Stimulated activated CD8-positive, alpha-beta memory T cell treated with anti-CD3 and anti-CD28 coated beads, Interleukin-15, amount 100 ng/mL, for 24 hours (primary cell): ENCODE results near the gene SLC12A2.

Experiments
- DNase-seq: peaks from one replicate; pipeline ENCODE4 v3.0.0-alpha.2; 2020; ENCODE audit warnings: low read depth

The SLC12A2 gene

DNA sequence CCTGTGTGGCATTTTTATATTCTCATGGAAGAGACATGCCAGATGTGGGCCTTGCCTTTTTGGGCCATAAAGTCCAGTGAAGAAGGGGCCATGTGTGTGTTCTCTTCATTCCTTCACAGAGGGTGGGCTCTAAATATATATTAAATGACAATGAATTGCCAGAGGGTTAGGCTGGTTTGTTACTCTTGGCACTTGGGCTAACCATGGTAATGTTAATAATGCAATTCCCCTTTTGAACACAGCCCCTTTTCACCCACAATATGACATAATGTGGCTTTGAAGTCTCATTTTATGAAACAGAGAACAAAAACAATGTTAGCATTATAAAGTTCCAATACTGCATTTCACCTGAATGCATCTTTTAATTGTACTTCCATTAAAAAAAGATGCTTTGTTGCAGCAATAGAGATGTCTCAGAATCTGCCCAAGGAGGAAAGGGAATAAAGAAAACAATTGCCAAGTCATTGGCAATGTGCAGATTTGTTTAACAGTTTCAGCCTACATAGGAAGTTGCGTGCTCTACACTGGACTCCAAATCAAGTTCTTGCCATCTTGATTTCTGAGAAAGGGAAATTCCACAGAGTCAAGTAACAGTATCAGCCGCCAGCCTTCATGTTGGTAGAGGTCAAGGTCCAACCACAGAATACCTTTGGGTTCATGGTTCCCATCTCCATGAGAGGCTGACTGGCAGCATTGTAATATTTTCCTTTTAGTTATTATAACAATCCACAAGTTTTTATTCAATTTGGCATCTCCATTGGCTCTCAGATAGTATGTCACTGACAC is 141.9 kb downstream of the SLC12A2 start:
- DNase-seq: no peak

DNA sequence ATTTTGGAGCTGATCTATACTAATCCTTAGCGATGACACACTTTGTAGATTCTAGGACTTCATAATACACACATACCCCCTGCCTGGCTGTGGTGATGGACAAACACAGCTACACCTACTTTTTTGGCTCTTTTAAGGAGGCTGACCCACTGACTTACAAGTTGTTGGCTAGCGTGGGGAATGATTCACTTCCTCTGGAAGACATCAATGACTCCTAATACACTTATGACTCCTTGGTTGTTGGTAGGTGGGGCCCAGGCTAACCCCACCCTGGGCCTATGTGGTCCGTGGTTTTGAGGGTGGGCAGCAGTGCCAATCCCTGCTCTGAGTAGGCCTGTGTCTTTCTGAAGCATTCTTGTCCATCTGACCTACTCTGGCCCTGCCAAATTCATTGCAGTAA is 144.4 kb downstream of the SLC12A2 start:
- DNase-seq: no peak

DNA sequence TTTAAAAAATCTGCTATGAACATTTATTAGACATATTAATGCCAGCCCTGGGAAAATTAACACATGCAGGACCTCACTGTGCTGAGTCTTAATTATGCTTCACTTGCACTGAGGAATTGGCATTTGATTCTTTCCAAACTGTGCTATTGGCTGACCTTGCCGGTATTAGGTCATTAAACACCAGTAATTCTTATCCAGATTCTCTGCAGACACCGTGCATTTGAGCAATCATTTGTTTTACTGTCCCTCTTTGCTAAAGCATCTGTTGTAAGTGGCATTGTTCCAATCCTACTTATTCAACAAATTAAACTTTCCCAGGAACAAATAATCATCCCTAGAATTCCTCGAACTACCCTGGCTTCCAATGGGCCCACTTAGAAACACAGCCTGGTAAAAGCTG is 145.0 kb downstream of the SLC12A2 start:
- no peak for DNase-seq

DNA sequence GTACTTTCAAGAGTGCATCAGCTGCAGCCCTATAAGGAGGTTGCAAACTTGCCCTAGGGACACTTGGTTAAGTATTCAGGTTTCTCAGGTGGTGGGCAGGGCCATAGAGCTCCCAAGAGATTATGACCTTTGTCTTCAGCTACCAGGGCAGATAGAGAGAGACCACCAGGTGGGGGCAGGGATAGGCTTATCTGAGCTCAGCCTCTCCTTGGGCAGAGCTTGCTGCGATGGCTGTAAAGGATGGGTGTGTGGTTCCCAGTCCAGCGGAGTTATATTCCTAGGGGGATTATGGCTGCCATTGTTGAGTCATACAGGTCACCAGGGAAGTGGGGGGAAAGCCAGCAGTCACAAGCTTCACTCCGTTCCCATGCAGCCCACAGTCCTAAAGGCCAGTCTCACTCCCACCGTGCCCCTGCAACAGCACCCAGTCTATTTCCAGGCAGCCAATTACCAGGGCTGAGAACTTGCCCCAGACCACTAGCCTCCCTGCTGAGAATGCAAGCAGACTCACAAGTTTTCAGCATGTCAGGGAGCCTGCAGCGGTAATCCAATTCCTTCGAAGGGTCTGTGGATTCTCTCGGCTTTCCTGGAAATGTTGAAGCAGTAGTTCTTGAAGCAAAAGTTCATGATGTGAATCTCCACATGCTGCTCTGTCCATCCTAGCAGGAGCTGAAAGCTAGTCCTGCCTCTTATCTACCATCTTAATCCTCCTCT is 151.5 kb downstream of the SLC12A2 start:
- no peak for DNase-seq

DNA sequence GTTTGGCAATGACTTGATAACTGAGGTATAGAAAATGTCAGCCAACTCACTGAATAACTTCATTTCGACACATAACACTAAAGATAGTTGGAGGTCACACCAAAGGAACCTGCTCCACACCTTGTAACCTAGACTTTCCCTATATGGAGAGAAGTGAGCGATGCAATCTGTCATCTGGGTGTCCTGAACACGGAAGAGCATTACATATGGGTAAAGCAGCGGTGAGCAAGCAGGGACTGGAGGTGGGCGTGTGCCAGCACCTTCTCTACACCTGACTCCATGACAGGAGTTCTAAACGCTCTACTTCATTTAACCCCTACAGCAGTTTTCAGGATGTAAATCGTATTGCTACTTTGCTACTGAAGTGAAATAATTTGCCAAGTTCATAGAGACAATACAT is 152.8 kb downstream of the SLC12A2 start:
- no peak for DNase-seq

DNA sequence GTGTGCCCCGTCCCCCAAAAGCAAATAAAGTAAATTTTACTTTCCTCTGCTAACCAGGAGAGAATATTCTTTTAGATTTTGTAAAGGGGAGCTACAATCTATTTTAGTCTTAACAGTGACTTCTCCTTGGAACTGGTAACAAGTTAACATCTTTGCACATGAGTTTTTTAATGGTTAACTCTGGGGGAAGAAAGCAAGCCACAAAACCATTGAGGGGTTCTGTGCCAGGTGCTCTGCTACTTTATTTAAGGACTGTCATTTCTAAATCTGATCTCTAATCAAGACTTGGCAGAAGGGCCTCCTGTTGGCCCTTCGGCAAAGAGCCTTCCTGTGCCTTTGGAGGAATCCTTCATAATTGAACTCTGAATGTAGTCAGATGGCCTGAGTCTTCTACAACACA is 153.4 kb downstream of the SLC12A2 start:
- no peak for DNase-seq

DNA sequence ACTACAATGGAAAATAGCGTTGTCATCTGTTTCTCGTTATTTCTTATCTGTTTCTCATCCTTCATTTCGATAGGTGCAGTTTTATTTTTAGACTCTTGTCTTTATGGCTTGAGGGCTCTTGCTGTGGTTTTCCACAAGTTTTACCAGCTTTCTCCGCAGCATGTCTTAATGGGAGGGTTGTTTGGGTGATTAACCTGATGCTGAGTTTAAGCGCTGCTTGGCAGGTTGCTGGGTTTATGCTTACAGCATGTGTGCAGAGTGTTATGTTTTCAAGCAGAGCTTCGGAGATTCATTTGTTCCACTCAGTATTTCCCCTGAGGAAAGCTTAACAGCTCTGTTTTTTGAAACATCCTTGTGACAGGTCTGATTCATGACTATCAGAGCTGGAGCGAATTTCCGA is 154.0 kb downstream of the SLC12A2 start:
- no peak for DNase-seq
